GM18858 (cell line): ENCODE data around the gene BRINP2.
A peak's percentile ranks its signal among the peaks of the same experiment; 100 is the strongest.

Experiments
- ATAC-seq: cut with Tn5 transposase; IDR thresholded peaks from one replicate; pipeline ENCODE4 v1.9.1; 2021; ENCODE audit not compliant: unreplicated experiment

The BRINP2 gene

GRCh38 chr1:177164380-177165068, 6.2 kb upstream of the BRINP2 start, which contains the start of gene ASTN1:
TSS of gene ASTN1 (minus strand) at chr1:177164712. CDS start at chr1:177164676, 36 bp downstream.
- ATAC-seq: no peak

- ATAC-seq: no peak
Measured at GRCh38 chr1:177165069-177165439, 5.7 kb upstream of the BRINP2 start.

- no peak for ATAC-seq
Measured at GRCh38 chr1:177171536-177172123, 872 bp downstream of the BRINP2 start.

GRCh38 chr1:177172272-177172671, 1.5 kb downstream of the BRINP2 start:
- no peak for ATAC-seq

GRCh38 chr1:177172866-177173265, 2.1 kb downstream of the BRINP2 start:
- ATAC-seq: no peak

GRCh38 chr1:177173976-177174375, 3.2 kb downstream of the BRINP2 start:
- no peak for ATAC-seq

- no peak for ATAC-seq
Measured at GRCh38 chr1:177174921-177175634, 4.3 kb downstream of the BRINP2 start.

- ATAC-seq: peak; percentile 9
Measured at GRCh38 chr1:177181280-177181630, 10.5 kb downstream of the BRINP2 start.

GRCh38 chr1:177181631-177182291, 11.0 kb downstream of the BRINP2 start:
- peak; percentile 85 for ATAC-seq

GRCh38 chr1:177183836-177184235, 13.1 kb downstream of the BRINP2 start:
- ATAC-seq: no peak

- no peak for ATAC-seq
Measured at GRCh38 chr1:177185209-177185608, 14.5 kb downstream of the BRINP2 start.

GRCh38 chr1:177186639-177187038, 15.9 kb downstream of the BRINP2 start:
- ATAC-seq: no peak

- no peak for ATAC-seq
Measured at GRCh38 chr1:177190308-177190970, 19.7 kb downstream of the BRINP2 start.

GRCh38 chr1:177198243-177198642, 27.5 kb downstream of the BRINP2 start:
- ATAC-seq: no peak

GRCh38 chr1:177200290-177200689, 29.5 kb downstream of the BRINP2 start:
- ATAC-seq: no peak

GRCh38 chr1:177206831-177207355, 36.1 kb downstream of the BRINP2 start:
- ATAC-seq: no peak

GRCh38 chr1:177208920-177209319, 38.2 kb downstream of the BRINP2 start:
- no peak for ATAC-seq

GRCh38 chr1:177209357-177209756, 38.6 kb downstream of the BRINP2 start:
- no peak for ATAC-seq

- ATAC-seq: no peak
Measured at GRCh38 chr1:177210071-177210470, 39.3 kb downstream of the BRINP2 start.

GRCh38 chr1:177211231-177211630, 40.5 kb downstream of the BRINP2 start:
- ATAC-seq: no peak
